ENCODE results near the gene DEPDC1B.
"Not testable (repeated sequence)": the region's sequence is repeated elsewhere in the genome, so short reads cannot be mapped to it uniquely, and the experiment has no call there.

The DEPDC1B gene

GRCh38 chr5:60698336-60698735 lies 1.6 kb downstream of the DEPDC1B start:
- H3K4me1 ChIP-seq (ENCODE audit: control insufficient read depth in 1 of 2, insufficient read depth in 2 of 2, low read length in 2 of 2): peaks cover 5% of the 10 kb centered on the region in 2 donors
- H3K9me3 ChIP-seq (ENCODE audit: control insufficient read depth in 1 of 2, low read length in 2 of 2): no peaks in the 10 kb centered on the region
- H3K4me3 ChIP-seq (ENCODE audit: low read depth in 1 of 2, low read length in 2 of 2): no peak overlapping the region
- H3K36me3 ChIP-seq (ENCODE audit: control insufficient read depth in 1 of 2, insufficient read depth in 2 of 2, low read length in 2 of 2): no peaks in the 10 kb centered on the region
- H3K27me3 ChIP-seq (ENCODE audit: low read depth, low read length): no peaks in the 10 kb centered on the region
- no peak overlapping the region for H3K27ac ChIP-seq (ENCODE audit: low read length)

- H3K27ac ChIP-seq (ENCODE audit: low read length): no peak overlapping the region
- H3K27me3 ChIP-seq (ENCODE audit: low read depth, low read length): no peaks in the 10 kb centered on the region
- H3K9me3 ChIP-seq (ENCODE audit: control insufficient read depth in 1 of 2, low read length in 2 of 2): no peaks in the 10 kb centered on the region
- H3K36me3 ChIP-seq (ENCODE audit: control insufficient read depth in 1 of 2, insufficient read depth in 2 of 2, low read length in 2 of 2): no peaks in the 10 kb centered on the region
- H3K4me1 ChIP-seq (ENCODE audit: control insufficient read depth in 1 of 2, insufficient read depth in 2 of 2, low read length in 2 of 2): no peaks in the 10 kb centered on the region
- no peak overlapping the region for H3K4me3 ChIP-seq (ENCODE audit: low read depth in 1 of 2, low read length in 2 of 2)
Measured at GRCh38 chr5:60690326-60690725, 9.6 kb downstream of the DEPDC1B start.

GRCh38 chr5:60688980-60689379 lies 11.0 kb downstream of the DEPDC1B start:
- Histone ChIP-seq H3K4me3 (ENCODE audit: low read depth in 1 of 2, low read length in 2 of 2) (no peak overlapping the region), H3K9me3 (ENCODE audit: control insufficient read depth in 1 of 2, low read length in 2 of 2) (no peaks in the 10 kb centered on the region), H3K36me3 (ENCODE audit: control insufficient read depth in 1 of 2, insufficient read depth in 2 of 2, low read length in 2 of 2) (no peaks in the 10 kb centered on the region), H3K27ac (ENCODE audit: low read length) (no peak overlapping the region), H3K27me3 (ENCODE audit: low read depth, low read length) (no peaks in the 10 kb centered on the region), H3K4me1 (ENCODE audit: control insufficient read depth in 1 of 2, insufficient read depth in 2 of 2, low read length in 2 of 2) (no peaks in the 10 kb centered on the region)

GRCh38 chr5:60687927-60688720 lies 11.8 kb downstream of the DEPDC1B start:
- H3K9me3 ChIP-seq (ENCODE audit: control insufficient read depth in 1 of 2, low read length in 2 of 2): no peaks in the 10 kb centered on the region
- no peaks in the 10 kb centered on the region for H3K36me3 ChIP-seq (ENCODE audit: control insufficient read depth in 1 of 2, insufficient read depth in 2 of 2, low read length in 2 of 2)
- no peak overlapping the region for H3K4me3 ChIP-seq (ENCODE audit: low read depth in 1 of 2, low read length in 2 of 2)
- no peaks in the 10 kb centered on the region for H3K4me1 ChIP-seq (ENCODE audit: control insufficient read depth in 1 of 2, insufficient read depth in 2 of 2, low read length in 2 of 2)
- no peak overlapping the region for H3K27ac ChIP-seq (ENCODE audit: low read length)
- no peaks in the 10 kb centered on the region for H3K27me3 ChIP-seq (ENCODE audit: low read depth, low read length)

- Histone ChIP-seq H3K4me1 (ENCODE audit: control insufficient read depth in 1 of 2, insufficient read depth in 2 of 2, low read length in 2 of 2) (no peaks in the 10 kb centered on the region), H3K36me3 (ENCODE audit: control insufficient read depth in 1 of 2, insufficient read depth in 2 of 2, low read length in 2 of 2) (no peaks in the 10 kb centered on the region), H3K9me3 (ENCODE audit: control insufficient read depth in 1 of 2, low read length in 2 of 2) (no peaks in the 10 kb centered on the region), H3K27ac (ENCODE audit: low read length) (no peak overlapping the region), H3K27me3 (ENCODE audit: low read depth, low read length) (no peaks in the 10 kb centered on the region), H3K4me3 (ENCODE audit: low read depth in 1 of 2, low read length in 2 of 2) (no peak overlapping the region)
Measured at GRCh38 chr5:60686157-60686556, 13.8 kb downstream of the DEPDC1B start.

GRCh38 chr5:60685700-60686099 lies 14.3 kb downstream of the DEPDC1B start:
- H3K36me3 ChIP-seq (ENCODE audit: control insufficient read depth in 1 of 2, insufficient read depth in 2 of 2, low read length in 2 of 2): no peaks in the 10 kb centered on the region
- no peaks in the 10 kb centered on the region for H3K27me3 ChIP-seq (ENCODE audit: low read depth, low read length)
- H3K9me3 ChIP-seq (ENCODE audit: control insufficient read depth in 1 of 2, low read length in 2 of 2): no peaks in the 10 kb centered on the region
- H3K27ac ChIP-seq (ENCODE audit: low read length): no peak overlapping the region
- H3K4me3 ChIP-seq (ENCODE audit: low read depth in 1 of 2, low read length in 2 of 2): no peak overlapping the region
- H3K4me1 ChIP-seq (ENCODE audit: control insufficient read depth in 1 of 2, insufficient read depth in 2 of 2, low read length in 2 of 2): no peaks in the 10 kb centered on the region

GRCh38 chr5:60685028-60685427 lies 14.9 kb downstream of the DEPDC1B start:
- Histone ChIP-seq H3K4me1 (ENCODE audit: control insufficient read depth in 1 of 2, insufficient read depth in 2 of 2, low read length in 2 of 2) (no peaks in the 10 kb centered on the region), H3K27me3 (ENCODE audit: low read depth, low read length) (no peaks in the 10 kb centered on the region), H3K9me3 (ENCODE audit: control insufficient read depth in 1 of 2, low read length in 2 of 2) (no peaks in the 10 kb centered on the region), H3K4me3 (ENCODE audit: low read depth in 1 of 2, low read length in 2 of 2) (no peak overlapping the region), H3K27ac (ENCODE audit: low read length) (no peak overlapping the region), H3K36me3 (ENCODE audit: control insufficient read depth in 1 of 2, insufficient read depth in 2 of 2, low read length in 2 of 2) (no peaks in the 10 kb centered on the region)

- H3K4me1 ChIP-seq (ENCODE audit: control insufficient read depth in 1 of 2, insufficient read depth in 2 of 2, low read length in 2 of 2); H3K4me3 ChIP-seq (ENCODE audit: low read depth in 1 of 2, low read length in 2 of 2); H3K36me3 ChIP-seq (ENCODE audit: control insufficient read depth in 1 of 2, insufficient read depth in 2 of 2, low read length in 2 of 2); H3K27me3 ChIP-seq (ENCODE audit: low read depth, low read length); H3K9me3 ChIP-seq (ENCODE audit: control insufficient read depth in 1 of 2, low read length in 2 of 2); H3K27ac ChIP-seq (ENCODE audit: low read length): not testable (repeated sequence)
Measured at GRCh38 chr5:60682007-60682406, 18.0 kb downstream of the DEPDC1B start.

GRCh38 chr5:60679816-60680215 lies 20.1 kb downstream of the DEPDC1B start:
- no peaks in the 10 kb centered on the region for H3K27me3 ChIP-seq (ENCODE audit: low read depth, low read length)
- H3K4me3 ChIP-seq (ENCODE audit: low read depth in 1 of 2, low read length in 2 of 2): no peak overlapping the region
- H3K36me3 ChIP-seq (ENCODE audit: control insufficient read depth in 1 of 2, insufficient read depth in 2 of 2, low read length in 2 of 2): no peaks in the 10 kb centered on the region
- H3K9me3 ChIP-seq (ENCODE audit: control insufficient read depth in 1 of 2, low read length in 2 of 2): no peaks in the 10 kb centered on the region
- no peak overlapping the region for H3K27ac ChIP-seq (ENCODE audit: low read length)
- H3K4me1 ChIP-seq (ENCODE audit: control insufficient read depth in 1 of 2, insufficient read depth in 2 of 2, low read length in 2 of 2): no peaks in the 10 kb centered on the region

GRCh38 chr5:60677850-60678664 lies 21.9 kb downstream of the DEPDC1B start:
- Histone ChIP-seq H3K27ac (ENCODE audit: low read length) (no peak overlapping the region), H3K27me3 (ENCODE audit: low read depth, low read length) (no peaks in the 10 kb centered on the region), H3K4me1 (ENCODE audit: control insufficient read depth in 1 of 2, insufficient read depth in 2 of 2, low read length in 2 of 2) (peaks cover 0 to 5% of the 10 kb centered on the region in 2 donors), H3K4me3 (ENCODE audit: low read depth in 1 of 2, low read length in 2 of 2) (no peak overlapping the region), H3K9me3 (ENCODE audit: control insufficient read depth in 1 of 2, low read length in 2 of 2) (no peaks in the 10 kb centered on the region), H3K36me3 (ENCODE audit: control insufficient read depth in 1 of 2, insufficient read depth in 2 of 2, low read length in 2 of 2) (no peaks in the 10 kb centered on the region)

GRCh38 chr5:60675286-60675685 lies 24.7 kb downstream of the DEPDC1B start:
- Histone ChIP-seq H3K4me1 (ENCODE audit: control insufficient read depth in 1 of 2, insufficient read depth in 2 of 2, low read length in 2 of 2) (peaks cover 0 to 9% of the 10 kb centered on the region in 2 donors), H3K36me3 (ENCODE audit: control insufficient read depth in 1 of 2, insufficient read depth in 2 of 2, low read length in 2 of 2) (no peaks in the 10 kb centered on the region), H3K27me3 (ENCODE audit: low read depth, low read length) (no peaks in the 10 kb centered on the region), H3K27ac (ENCODE audit: low read length) (no peak overlapping the region), H3K9me3 (ENCODE audit: control insufficient read depth in 1 of 2, low read length in 2 of 2) (no peaks in the 10 kb centered on the region), H3K4me3 (ENCODE audit: low read depth in 1 of 2, low read length in 2 of 2) (no peak overlapping the region)

Measured in muscle layer of duodenum (tissue), 2 donors.